Neuronal stem cell (in vitro differentiated cells): ENCODE data around the gene ZNF24.

ENCODE experiments used
- DNase-seq: peaks from one replicate; pipeline ENCODE4 v3.0.0-alpha.2; 2013; ENCODE audit warnings: low spot score
- H2AFZ ChIP-seq: one replicate; pipeline ENCODE4 v1.6.1; 2013; ENCODE audit warnings: mild to moderate bottlenecking, low read length, inconsistent platforms
- H2AK5ac ChIP-seq: 2 replicates; pipeline ENCODE4 v1.6.1; 2013; ENCODE audit warnings: low read depth, mild to moderate bottlenecking, inconsistent platforms, low read length, moderate library complexity, mixed read lengths
- H2BK120ac ChIP-seq: 2 replicates; pipeline ENCODE4 v1.6.1; 2013; ENCODE audit warnings: low read depth, mild to moderate bottlenecking, inconsistent platforms, low read length, moderate library complexity, mixed read lengths
- H2BK12ac ChIP-seq: one replicate; pipeline ENCODE4 v1.6.1; 2013; ENCODE audit warnings: low read length, inconsistent platforms
- H2BK15ac ChIP-seq: 2 replicates; pipeline ENCODE4 v1.6.1; 2013; ENCODE audit warnings: mild to moderate bottlenecking, low read length, inconsistent platforms, mixed read lengths
- H2BK5ac ChIP-seq: one replicate; pipeline ENCODE4 v1.6.1; 2013; ENCODE audit warnings: inconsistent platforms, mild to moderate bottlenecking, low read length, moderate library complexity
- H3K14ac ChIP-seq: one replicate; pipeline ENCODE4 v1.6.1; 2013; ENCODE audit warnings: low read length, inconsistent platforms
- H3K18ac ChIP-seq: 2 replicates; pipeline ENCODE4 v1.6.1; 2013; ENCODE audit warnings: low read length, inconsistent platforms
- H3K23ac ChIP-seq: 2 replicates; pipeline ENCODE4 v1.6.1; 2013; ENCODE audit warnings: low read depth, mild to moderate bottlenecking, mixed read lengths, low read length, inconsistent platforms; ENCODE audit not compliant: poor library complexity
- H3K27ac ChIP-seq: replicated peaks from 3 replicates; pipeline ENCODE4 v1.5.1; 2013; ENCODE audit warnings: low read length, inconsistent platforms
- H3K27me3 ChIP-seq, 3 experiments: 2 replicates each; pipeline ENCODE4 v1.6.1; 2013; ENCODE audit warnings: low read length in 3 of 3, mild to moderate bottlenecking in 2 of 3, inconsistent platforms in 1 of 3, low read depth in 1 of 3, mixed read lengths in 1 of 3, moderate library complexity in 1 of 3; ENCODE audit not compliant: control insufficient read depth in 3 of 3, insufficient read depth in 3 of 3
- H3K36me3 ChIP-seq, 2 donors: replicated peaks in 1 of 2; 2 replicates each; pipeline ENCODE4 v1.6.1; 2013; ENCODE audit warnings: low read length in 2 of 2; ENCODE audit not compliant: control insufficient read depth in 2 of 2, insufficient read depth in 2 of 2
- H3K4ac ChIP-seq: 2 replicates; pipeline ENCODE4 v1.6.1; 2013; ENCODE audit warnings: inconsistent platforms, mild to moderate bottlenecking, low read length, moderate library complexity
- H3K4me1 ChIP-seq, 2 donors: 1 replicate in 1 of 2; 2 replicates in 1 of 2; pipeline ENCODE4 v1.6.1; 2013; ENCODE audit warnings: low read length in 2 of 2, low read depth in 1 of 2; ENCODE audit not compliant: control insufficient read depth in 2 of 2, insufficient read depth in 1 of 2
- H3K4me2 ChIP-seq: one replicate; pipeline ENCODE4 v1.6.1; 2013; ENCODE audit warnings: mild to moderate bottlenecking, low read length, inconsistent platforms; ENCODE audit not compliant: insufficient read depth, poor library complexity, severe bottlenecking
- H3K4me3 ChIP-seq, 2 donors: 2 replicates each; pipeline ENCODE4 v1.5.1; 2013; ENCODE audit warnings: low read length in 2 of 2, mild to moderate bottlenecking in 2 of 2, inconsistent platforms in 1 of 2, moderate library complexity in 1 of 2
- H3K79me1 ChIP-seq: one replicate; pipeline ENCODE4 v1.6.1; 2013; ENCODE audit warnings: low read depth, mild to moderate bottlenecking, inconsistent platforms, low read length, moderate library complexity
- H3K9ac ChIP-seq: one replicate; pipeline ENCODE4 v1.6.1; 2013; ENCODE audit warnings: mild to moderate bottlenecking, low read depth, low read length, inconsistent platforms; ENCODE audit not compliant: poor library complexity
- H3K9me3 ChIP-seq, 2 donors: replicated peaks in 1 of 2; 2 replicates each; pipeline versions ENCODE3 to v1.6.1; 2013; ENCODE audit warnings: low read length in 2 of 2, mild to moderate bottlenecking in 2 of 2, inconsistent platforms in 1 of 2, low read depth in 1 of 2, mixed read lengths in 1 of 2, moderate library complexity in 1 of 2; ENCODE audit not compliant: control insufficient read depth in 2 of 2, insufficient read depth in 1 of 2
- H4K8ac ChIP-seq: one replicate; pipeline ENCODE4 v1.6.1; 2013; ENCODE audit warnings: low read depth, mild to moderate bottlenecking, inconsistent platforms, low read length, moderate library complexity
- H4K91ac ChIP-seq: one replicate; pipeline ENCODE4 v1.6.1; 2013; ENCODE audit warnings: low read length, low read depth, mild to moderate bottlenecking, inconsistent platforms; ENCODE audit not compliant: poor library complexity
- WGBS, 2 donors: extraction: QIAGEN DNeasy Blood & Tissue Kit; methylation state at CpG; one replicate each; pipeline ENCODE4 v1.1.7; 2013; ENCODE audit warnings: missing lambda C conversion rate in 2 of 2, mixed read lengths in 1 of 2; ENCODE audit not compliant: insufficient read length in 2 of 2, insufficient replicate concordance in 1 of 2; ENCODE audit errors: extremely low coverage in 2 of 2; 5-methylcytosine and 5-hydroxymethylcytosine counted together

ZNF24 gene

DNA sequence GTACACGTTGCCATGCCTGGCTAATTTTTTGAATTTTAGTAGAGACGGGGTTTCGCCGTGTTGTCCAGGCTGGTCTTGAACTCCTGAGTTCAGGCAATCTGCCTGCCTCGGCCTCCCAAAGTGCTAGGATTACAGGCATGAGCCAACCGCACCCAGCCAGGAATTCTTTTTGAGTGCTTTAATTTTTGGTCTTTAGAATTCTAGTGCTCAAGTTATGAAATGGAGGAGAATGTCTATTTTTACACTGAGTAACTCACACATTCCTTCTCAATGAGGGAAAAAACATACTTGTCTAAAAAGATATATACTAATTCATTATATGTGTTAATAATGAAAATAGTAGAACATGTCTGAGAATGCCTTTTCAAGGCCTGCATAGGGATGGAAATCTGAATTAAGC, 24.4 kb upstream of the ZNF24 start:
- H3K4me3 ChIP-seq = no peak overlapping the region
- H3K4me2 ChIP-seq = no peak overlapping the region
- H3K9ac ChIP-seq = no peak overlapping the region
- H3K36me3 ChIP-seq = no peaks in the 10 kb centered on the region
- no peak overlapping the region for H4K91ac ChIP-seq
- no peak for DNase-seq
- H3K4me1 ChIP-seq = no peaks in the 10 kb centered on the region
- H2AK5ac ChIP-seq = no peak overlapping the region
- no peak overlapping the region for H3K27ac ChIP-seq
- no peak overlapping the region for H3K4ac ChIP-seq
- no peak overlapping the region for H2BK15ac ChIP-seq
- H3K9me3 ChIP-seq = no peaks in the 10 kb centered on the region
- WGBS, 2 donors = no CpG with 5 or more reads among the region's 6 CpGs
- H2BK120ac ChIP-seq = no peak overlapping the region
- H3K14ac ChIP-seq = no peak overlapping the region
- no peaks in the 10 kb centered on the region for H3K27me3 ChIP-seq
- no peak overlapping the region for H3K18ac ChIP-seq
- no peak overlapping the region for H4K8ac ChIP-seq
- H2BK5ac ChIP-seq = no peak overlapping the region
- H3K79me1 ChIP-seq = no peaks in the 10 kb centered on the region
- no peak overlapping the region for H3K23ac ChIP-seq
- H2AFZ ChIP-seq = no peak overlapping the region
- H2BK12ac ChIP-seq = no peak overlapping the region

DNA sequence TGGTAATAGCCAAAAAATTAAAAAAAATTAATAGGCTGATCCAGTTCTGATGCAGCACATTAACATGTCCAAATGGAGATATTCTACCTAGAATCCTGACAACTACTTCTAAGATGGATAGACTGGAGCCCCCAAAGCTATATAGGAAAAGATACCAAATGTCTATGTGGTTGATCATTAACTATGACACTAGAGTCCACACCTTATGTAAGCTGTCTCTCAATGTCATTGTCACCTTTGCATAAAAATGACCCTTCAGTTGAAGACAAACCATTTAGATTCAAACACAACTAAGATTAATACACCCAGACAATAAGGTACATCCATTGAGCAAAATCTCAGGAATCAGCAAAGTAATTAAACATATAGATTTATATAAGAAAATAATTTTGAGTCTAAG, 18.3 kb upstream of the ZNF24 start:
- H3K79me1 ChIP-seq = no peaks in the 10 kb centered on the region
- no peak overlapping the region for H3K18ac ChIP-seq
- no peak overlapping the region for H3K9ac ChIP-seq

DNA sequence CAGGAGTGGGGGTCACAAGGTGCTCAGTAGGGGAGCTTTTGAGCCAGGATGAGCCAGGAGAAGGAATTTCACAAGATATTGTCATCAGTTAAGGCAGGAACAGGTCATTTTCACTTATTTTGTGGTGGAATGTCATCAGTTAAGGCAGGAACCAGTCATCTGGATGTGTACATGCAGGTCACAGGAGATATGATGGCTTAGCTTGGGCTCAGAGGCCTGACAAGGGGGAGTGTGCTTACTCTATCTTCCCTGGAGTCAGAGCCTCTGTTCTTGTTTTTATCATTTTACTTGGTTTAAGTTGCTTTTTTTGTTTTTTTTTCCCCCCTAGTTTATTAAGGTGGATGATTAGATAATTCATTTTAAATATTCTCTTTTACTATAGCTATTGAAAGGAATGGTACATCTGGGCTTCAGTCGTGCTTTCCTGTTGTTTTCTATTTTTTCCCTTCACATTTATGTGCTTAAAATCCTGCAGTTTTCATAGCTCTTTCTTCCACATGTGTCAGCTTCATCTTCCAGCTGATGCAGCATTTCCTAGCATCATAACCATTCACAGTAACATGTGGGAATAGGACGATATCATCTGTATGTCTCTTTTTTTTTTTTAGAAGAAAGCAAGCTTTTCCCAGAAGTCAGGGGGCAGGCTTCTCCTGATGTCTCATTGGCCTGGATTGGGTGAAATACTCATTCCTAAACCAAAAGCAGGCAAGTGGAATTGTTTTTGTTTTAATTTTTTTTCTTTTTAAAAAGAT, 17.5 kb upstream of the ZNF24 start:
- no peak for DNase-seq
- no peak overlapping the region for H3K23ac ChIP-seq
- H4K91ac ChIP-seq = no peak overlapping the region
- H2BK5ac ChIP-seq = no peak overlapping the region
- no peak overlapping the region for H3K14ac ChIP-seq
- no peaks in the 10 kb centered on the region for H3K27me3 ChIP-seq
- WGBS, 2 donors = no CpG with 5 or more reads among the region's 2 CpGs
- H4K8ac ChIP-seq = no peak overlapping the region
- no peak overlapping the region for H3K27ac ChIP-seq
- no peak overlapping the region for H3K4me3 ChIP-seq
- no peak overlapping the region for H2BK120ac ChIP-seq
- H3K18ac ChIP-seq = no peak overlapping the region
- H3K79me1 ChIP-seq = no peaks in the 10 kb centered on the region
- H3K4ac ChIP-seq = no peak overlapping the region
- H3K4me1 ChIP-seq = no peaks in the 10 kb centered on the region
- no peak overlapping the region for H2BK12ac ChIP-seq
- H2BK15ac ChIP-seq = no peak overlapping the region
- H2AFZ ChIP-seq = no peak overlapping the region
- no peak overlapping the region for H3K9ac ChIP-seq
- H2AK5ac ChIP-seq = no peak overlapping the region
- H3K9me3 ChIP-seq = no peaks in the 10 kb centered on the region
- H3K36me3 ChIP-seq = no peaks in the 10 kb centered on the region
- no peak overlapping the region for H3K4me2 ChIP-seq

More for the DNA sequence above, 18.3 kb upstream of the ZNF24 start:
- no peak overlapping the region for H3K23ac ChIP-seq
- H3K9me3 ChIP-seq = no peaks in the 10 kb centered on the region
- H4K91ac ChIP-seq = no peak overlapping the region
- no peaks in the 10 kb centered on the region for H3K36me3 ChIP-seq
- DNase-seq = no peak
- H2AFZ ChIP-seq = no peak overlapping the region
- H3K27me3 ChIP-seq = no peaks in the 10 kb centered on the region
- no peaks in the 10 kb centered on the region for H3K4me1 ChIP-seq
- H2BK12ac ChIP-seq = no peak overlapping the region
- H3K27ac ChIP-seq = no peak overlapping the region
- no peak overlapping the region for H2AK5ac ChIP-seq
- H3K14ac ChIP-seq = no peak overlapping the region
- H3K4ac ChIP-seq = no peak overlapping the region
- no peak overlapping the region for H2BK15ac ChIP-seq
- no peak overlapping the region for H4K8ac ChIP-seq
- H2BK5ac ChIP-seq = no peak overlapping the region
- no peak overlapping the region for H3K4me3 ChIP-seq
- no peak overlapping the region for H3K4me2 ChIP-seq
- no peak overlapping the region for H2BK120ac ChIP-seq

DNA sequence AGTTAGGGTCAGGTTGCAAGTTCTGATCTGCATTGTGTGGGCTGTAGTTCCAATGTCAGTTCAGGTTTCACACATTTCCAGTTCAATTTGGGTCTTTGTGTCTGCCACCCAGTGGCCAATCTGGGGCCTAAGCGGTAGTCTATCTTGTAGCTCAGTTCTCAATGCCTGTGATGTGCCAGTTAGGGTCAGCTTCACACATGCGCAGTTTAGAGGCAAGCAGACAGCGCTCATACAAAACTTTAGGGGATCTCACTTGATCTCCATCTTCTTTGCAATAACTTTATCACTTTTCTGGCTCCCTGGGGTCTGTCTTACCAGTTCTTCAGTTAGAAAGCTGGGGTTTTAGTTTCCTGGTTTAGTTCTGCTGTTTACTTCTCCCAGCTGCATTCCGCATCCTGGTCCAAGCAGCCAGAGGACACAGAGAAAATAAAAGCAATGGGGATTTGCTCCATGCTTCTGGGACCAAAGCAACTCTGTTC, 11.0 kb upstream of the ZNF24 start:
- no peak overlapping the region for H3K27ac ChIP-seq
- DNase-seq = peak; percentile 58

More for the DNA sequence above, 11.0 kb upstream of the ZNF24 start:
- Histone ChIP-seq H3K4me3 (peak overlapping the region in 1 of 2 donors; percentile 40), H3K18ac (no peak overlapping the region), H2AK5ac (no peak overlapping the region), H3K23ac (no peak overlapping the region), H3K36me3 (no peaks in the 10 kb centered on the region), H4K91ac (no peak overlapping the region), H3K79me1 (no peaks in the 10 kb centered on the region), H2BK15ac (no peak overlapping the region), H3K4ac (no peak overlapping the region), H3K4me1 (no peaks in the 10 kb centered on the region), H2AFZ (peak overlapping the region; percentile 84), H3K14ac (no peak overlapping the region), H3K9ac (no peak overlapping the region), H2BK12ac (no peak overlapping the region), H4K8ac (no peak overlapping the region), H2BK5ac (no peak overlapping the region), H3K4me2 (no peak overlapping the region), H3K27me3 (no peaks in the 10 kb centered on the region), H3K9me3 (peaks cover 7 to 17% of the 10 kb centered on the region in 2 donors), H2BK120ac (no peak overlapping the region)
- WGBS, 2 donors = no CpG with 5 or more reads among the region's 4 CpGs
